Ovary (tissue), 3 donors: ENCODE results near the gene BARHL1.

Source experiments
- EP300 ChIP-seq: sonication (generic); formaldehyde crosslinking; IDR thresholded peaks from one replicate; pipeline ENCODE4 v1.6.1; 2017; ENCODE audit warnings: antibody characterized with exemption
- POLR2A ChIP-seq: fragments of 450-650 bp; IDR thresholded peaks from one replicate; pipeline ENCODE4 v1.6.1; 2017; ENCODE audit warnings: antibody characterized with exemption, mild to moderate bottlenecking, moderate library complexity
- TF ChIP-seq, protein P1 (sequence below), 3 donors: fragments of 450-650 bp in 2 of 3; fragments of 200-600 bp in 1 of 3; IDR thresholded peaks; one replicate each; pipeline versions ENCODE4 v1.5.1 to v1.8.0; 2016 to 2022; ENCODE audit warnings: antibody characterized with exemption in 3 of 3, mild to moderate bottlenecking in 1 of 3
- donor health status: DM: no; HTN: no; CAD: no.

DNA sequence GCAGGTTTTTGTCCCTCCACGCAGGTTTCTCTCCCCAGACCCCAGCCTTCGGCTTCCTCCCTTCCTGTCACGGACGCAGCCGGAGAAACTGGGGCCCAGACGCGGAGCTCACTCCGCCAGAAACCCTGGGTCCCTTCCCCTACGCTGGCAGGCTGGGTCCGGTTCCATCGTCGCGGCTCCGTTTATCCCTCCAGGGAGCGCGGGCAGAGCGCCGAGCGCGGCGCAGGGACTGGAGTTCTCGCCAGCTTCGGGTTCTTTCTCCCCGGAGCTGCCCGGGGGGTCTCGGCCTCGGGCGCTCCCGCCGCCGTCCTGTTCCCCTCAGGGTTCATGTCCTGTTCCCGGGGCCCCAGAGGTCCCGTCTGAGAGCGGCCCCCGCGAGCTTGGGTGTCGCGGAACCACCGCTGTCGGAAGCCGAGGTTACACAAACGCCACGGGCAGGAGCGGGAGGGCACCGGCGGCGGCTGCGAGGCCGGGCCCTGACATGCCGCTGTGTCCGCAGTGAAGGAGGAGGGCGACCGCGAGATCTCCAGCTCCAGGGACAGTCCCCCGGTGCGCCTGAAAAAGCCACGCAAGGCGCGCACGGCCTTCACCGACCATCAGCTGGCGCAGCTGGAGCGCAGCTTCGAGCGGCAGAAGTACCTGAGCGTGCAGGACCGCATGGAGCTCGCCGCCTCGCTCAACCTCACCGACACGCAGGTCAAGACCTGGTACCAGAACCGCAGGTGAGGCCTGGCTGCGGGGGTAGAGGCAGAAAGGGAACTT lies 4.6 kb downstream of the BARHL1 start:
- TF ChIP-seq, protein P1, sequence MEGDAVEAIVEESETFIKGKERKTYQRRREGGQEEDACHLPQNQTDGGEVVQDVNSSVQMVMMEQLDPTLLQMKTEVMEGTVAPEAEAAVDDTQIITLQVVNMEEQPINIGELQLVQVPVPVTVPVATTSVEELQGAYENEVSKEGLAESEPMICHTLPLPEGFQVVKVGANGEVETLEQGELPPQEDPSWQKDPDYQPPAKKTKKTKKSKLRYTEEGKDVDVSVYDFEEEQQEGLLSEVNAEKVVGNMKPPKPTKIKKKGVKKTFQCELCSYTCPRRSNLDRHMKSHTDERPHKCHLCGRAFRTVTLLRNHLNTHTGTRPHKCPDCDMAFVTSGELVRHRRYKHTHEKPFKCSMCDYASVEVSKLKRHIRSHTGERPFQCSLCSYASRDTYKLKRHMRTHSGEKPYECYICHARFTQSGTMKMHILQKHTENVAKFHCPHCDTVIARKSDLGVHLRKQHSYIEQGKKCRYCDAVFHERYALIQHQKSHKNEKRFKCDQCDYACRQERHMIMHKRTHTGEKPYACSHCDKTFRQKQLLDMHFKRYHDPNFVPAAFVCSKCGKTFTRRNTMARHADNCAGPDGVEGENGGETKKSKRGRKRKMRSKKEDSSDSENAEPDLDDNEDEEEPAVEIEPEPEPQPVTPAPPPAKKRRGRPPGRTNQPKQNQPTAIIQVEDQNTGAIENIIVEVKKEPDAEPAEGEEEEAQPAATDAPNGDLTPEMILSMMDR (IDR thresholded peaks at IDR 0.05) = no peak
- TF ChIP-seq EP300 (no peak), POLR2A (no peak)
